GM19395 (cell line): ENCODE results near the gene RERE.

Experiments
- ATAC-seq: cut with Tn5 transposase; IDR thresholded peaks from one replicate; pipeline ENCODE4 v1.9.1; 2021; ENCODE audit warnings: mild to moderate bottlenecking, moderate library complexity; ENCODE audit not compliant: unreplicated experiment

The RERE gene

DNA sequence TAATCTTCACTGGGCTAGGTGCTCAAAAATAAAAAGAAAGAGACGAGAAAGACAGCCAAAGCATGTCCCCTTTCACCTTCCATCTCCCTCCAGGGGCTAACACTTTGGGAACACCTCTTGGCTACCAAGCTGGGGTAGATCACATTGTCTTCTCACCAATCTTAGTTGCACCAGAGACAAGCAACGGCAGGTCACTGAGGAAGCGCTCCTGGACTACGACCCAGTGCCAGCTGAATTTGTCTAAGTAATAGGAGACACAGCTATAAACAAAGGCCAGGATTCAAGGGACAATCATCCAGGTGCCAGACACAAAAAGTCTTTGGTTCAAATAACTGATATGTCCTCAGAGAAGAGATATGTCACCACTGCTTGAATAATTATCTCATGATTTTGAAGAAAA, 399.1 kb downstream of the RERE start:
- ATAC-seq: no peak

DNA sequence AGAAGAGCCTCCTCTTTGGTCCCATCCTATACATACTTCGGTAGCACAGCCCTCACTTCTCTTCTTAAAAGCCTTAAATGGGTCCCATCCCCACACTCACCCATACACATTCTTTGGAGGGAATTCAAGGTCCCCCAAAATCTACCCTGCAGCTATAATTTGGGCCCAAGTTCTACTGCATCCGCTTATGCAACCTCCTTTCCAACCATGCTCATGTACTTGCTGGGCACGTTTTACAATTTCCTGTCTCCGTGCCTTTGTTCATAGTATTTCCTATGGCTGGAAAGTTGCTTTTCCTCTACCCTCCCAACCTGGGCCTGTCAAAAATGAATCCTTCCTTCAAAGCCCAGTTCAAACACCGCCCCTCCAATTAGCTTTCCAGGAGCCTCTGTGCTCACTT, 399.8 kb downstream of the RERE start:
- ATAC-seq: no peak

DNA sequence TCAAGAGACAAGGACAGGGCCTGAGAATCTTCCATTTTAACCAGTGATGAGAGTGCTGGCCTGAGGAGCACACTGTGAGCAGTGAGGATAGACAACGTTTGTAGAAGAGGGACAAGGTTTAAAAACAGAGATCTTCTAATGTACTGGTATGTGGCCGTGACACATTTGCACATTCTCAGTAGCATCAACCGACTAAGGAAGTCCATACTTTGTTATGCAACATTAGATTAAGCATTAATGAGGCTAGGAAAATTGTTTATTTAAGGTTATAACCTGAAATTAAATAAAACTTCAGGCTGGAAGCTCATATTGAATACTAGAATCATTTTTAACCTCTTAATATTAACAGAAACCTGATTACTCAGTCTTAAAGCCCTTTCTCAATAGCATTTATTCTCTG, 400.6 kb downstream of the RERE start:
- no peak for ATAC-seq

- ATAC-seq: no peak
Measured at GRCh38 chr1:8415526-8416278, 401.7 kb downstream of the RERE start.

- no peak for ATAC-seq
Measured at GRCh38 chr1:8412183-8412831, 405.1 kb downstream of the RERE start.

- no peak for ATAC-seq
Measured at GRCh38 chr1:8411803-8412182, 405.6 kb downstream of the RERE start.

- ATAC-seq: no peak
Measured at GRCh38 chr1:8410791-8411190, 406.6 kb downstream of the RERE start.

DNA sequence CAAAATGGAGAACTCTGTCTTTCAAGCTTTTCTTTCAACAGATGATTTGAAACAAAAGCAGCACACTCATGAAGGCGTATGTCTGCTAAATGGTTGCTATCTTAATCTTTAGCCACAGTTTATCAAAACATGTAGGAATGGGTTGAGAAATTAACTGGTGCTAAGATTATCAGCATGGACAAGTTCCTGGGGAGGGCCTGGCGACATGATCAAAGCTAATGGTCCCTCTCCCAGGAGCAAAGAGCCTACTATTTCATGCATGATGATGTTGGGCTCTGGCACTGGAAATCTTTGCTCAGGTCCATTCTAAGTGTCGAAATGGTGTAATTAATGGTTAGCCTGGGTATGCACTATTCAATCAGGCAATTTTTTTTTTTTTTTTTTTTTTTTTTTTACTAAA, 407.8 kb downstream of the RERE start:
- ATAC-seq: no peak

- ATAC-seq: no peak
Measured at GRCh38 chr1:8409106-8409505, 408.3 kb downstream of the RERE start.

- no peak for ATAC-seq
Measured at GRCh38 chr1:8408151-8408839, 409.1 kb downstream of the RERE start.

DNA sequence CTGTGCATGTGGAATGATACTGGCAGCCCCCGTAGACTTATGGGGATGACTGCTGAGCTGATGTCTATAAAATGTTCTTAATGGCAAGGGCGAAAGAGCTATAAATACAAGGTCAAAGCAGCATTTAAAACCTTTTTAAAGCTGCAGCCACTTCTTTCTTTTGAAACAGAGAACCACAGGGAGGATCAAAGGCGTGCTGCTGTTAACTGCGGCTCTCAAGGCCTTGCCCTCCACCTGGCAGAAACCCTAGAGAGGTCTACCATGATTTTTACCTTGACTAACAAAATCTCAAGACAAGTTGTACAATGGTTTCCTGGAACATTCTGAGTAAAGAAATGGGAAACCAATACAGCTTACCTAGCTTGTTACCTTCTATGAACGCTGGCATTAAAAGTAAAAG, 409.8 kb downstream of the RERE start:
- ATAC-seq: no peak

DNA sequence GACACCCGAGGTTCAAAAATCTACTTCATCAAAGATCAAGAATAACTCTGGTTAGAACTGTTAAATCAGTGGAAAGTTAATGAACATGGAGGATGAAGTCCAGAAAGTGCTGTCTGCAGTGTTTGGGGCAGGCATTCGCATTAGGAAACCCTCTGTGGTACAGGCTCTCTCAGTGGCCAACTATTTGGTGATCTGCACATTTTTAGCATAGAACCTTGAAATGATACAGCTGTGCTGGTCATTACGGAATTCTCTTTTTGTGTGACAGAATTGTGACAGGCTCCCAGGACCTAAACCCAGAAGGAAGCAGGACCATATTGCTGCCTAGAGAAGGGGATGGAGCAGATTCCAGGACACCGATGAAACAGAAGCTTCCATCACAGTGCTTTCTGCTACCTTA, 410.5 kb downstream of the RERE start:
- ATAC-seq: no peak

DNA sequence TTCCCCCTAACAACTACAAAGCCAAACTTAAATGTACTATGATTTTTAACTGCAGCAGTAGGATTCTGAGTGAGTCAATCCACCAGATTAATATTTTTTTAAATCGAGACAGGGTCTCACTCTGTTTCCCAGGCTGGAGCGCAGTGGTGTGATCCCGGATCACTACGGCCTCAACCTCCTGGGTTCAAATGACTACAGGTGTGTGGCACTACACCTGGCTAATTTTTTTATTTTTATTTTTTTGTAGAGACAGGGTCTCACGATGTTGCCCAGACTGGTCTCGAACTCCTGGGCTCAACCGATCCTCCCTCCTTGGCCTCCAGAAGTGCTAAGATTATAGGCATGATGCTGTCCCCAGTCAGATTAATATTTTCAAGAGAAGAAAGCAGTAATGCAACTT, 411.4 kb downstream of the RERE start:
- no peak for ATAC-seq

- ATAC-seq: no peak
Measured at GRCh38 chr1:8404460-8405370, 412.7 kb downstream of the RERE start.

- ATAC-seq: no peak
Measured at GRCh38 chr1:8402109-8402710, 415.2 kb downstream of the RERE start.

DNA sequence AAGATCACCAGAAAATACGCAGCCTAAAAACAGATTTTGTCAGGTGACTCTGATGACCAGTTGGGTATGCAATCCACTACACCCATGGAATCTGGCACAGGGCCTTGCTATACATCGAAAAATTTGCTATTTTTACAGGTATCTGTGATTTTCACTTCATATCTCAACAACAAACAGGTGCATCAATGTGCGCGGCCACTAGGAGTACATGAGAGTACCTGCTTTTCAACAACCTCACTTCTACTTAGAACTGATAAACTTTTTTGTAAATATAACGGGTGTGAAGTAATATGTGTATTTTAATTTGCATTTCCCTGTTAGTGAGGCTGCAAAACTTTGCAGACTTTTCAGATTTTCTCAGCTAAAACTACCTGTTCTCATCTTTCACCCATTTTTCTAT, 418.8 kb downstream of the RERE start:
- ATAC-seq: no peak

DNA sequence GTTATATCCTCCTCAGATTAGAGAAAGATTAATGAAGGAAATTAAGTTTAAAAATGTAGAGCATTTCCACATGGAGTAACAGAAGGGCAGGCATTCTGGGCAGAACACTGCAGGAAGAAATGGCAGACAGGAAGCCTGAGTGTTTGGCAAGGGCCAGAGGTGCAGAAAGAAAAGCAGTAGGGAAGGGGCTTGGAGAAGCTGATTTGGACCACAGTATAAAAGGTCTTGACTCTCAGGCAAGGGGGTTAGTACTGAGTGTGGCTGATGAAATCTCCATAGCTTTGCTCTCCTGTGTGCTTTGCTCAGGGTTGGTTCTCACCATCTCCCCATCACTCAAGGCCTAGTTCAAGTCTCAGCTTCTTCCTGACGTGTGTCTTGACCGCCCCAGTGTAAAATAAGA, 419.4 kb downstream of the RERE start:
- no peak for ATAC-seq

DNA sequence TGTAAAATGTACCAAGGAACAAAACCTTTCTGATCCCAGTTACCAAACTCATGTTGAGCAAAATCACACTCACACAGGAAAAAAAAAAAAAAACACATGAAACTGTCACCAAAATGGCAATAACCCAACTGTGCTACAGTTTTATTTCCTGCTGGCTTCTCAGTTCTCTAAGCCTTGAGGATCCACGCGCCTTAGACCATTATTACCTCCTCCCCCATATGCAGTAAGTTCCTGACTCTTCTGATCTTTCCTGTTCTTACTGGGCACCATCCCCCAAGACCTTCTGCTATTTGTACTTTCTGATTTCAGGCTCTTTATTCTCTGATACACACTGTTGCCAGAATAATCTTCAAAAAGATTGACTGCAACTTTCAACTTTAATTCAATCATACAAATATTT, 419.9 kb downstream of the RERE start:
- ATAC-seq: peak; percentile 69

- ATAC-seq: peak; percentile 50
Measured at GRCh38 chr1:8396786-8397406, 420.5 kb downstream of the RERE start.

- no peak for ATAC-seq
Measured at GRCh38 chr1:8396083-8396785, 421.2 kb downstream of the RERE start.
